H1 (cell line): ENCODE measurements around the gene LYRM7. TPM values are rescaled to one million over a fixed set of nuclear protein-coding genes. Genes with fewer than 3 reads are reported as not detected.
A peak's percentile ranks its signal among the peaks of the same experiment; 100 is the strongest.

Source experiments
- BCL11A ChIP-seq, 2 experiments: IDR thresholded peaks; one replicate each; pipeline ENCODE4 v1.6.1; 2011; ENCODE audit warnings: low read depth in 2 of 2, low read length in 2 of 2, mild to moderate bottlenecking in 2 of 2
- CHD7 ChIP-seq: fragments of 300-600 bp; sonication (generic); IDR thresholded peaks from 2 replicates; pipeline ENCODE4 v1.7.1; 2012; ENCODE audit warnings: low read length, moderate library complexity, mild to moderate bottlenecking, inconsistent platforms; ENCODE audit not compliant: insufficient replicate concordance
- JUN ChIP-seq: IDR thresholded peaks from 2 replicates; pipeline ENCODE4 v1.6.1; 2011; ENCODE audit warnings: low read depth, mild to moderate bottlenecking, improper control_type of control experiment, low read length
- NANOG ChIP-seq: IDR thresholded peaks from 2 replicates; pipeline ENCODE4 v1.6.1; 2011; ENCODE audit warnings: low read length, low read depth, mild to moderate bottlenecking, inconsistent platforms; ENCODE audit not compliant: insufficient read depth, poor library complexity, severe bottlenecking
- RBBP5 ChIP-seq: IDR thresholded peaks from 2 replicates; pipeline ENCODE4 v1.7.1; 2012; ENCODE audit warnings: low read depth, mild to moderate bottlenecking, inconsistent platforms, low read length, moderate library complexity, borderline replicate concordance
- RNF2 ChIP-seq: fragments of 200-900, 300-1000 bp; sonication (generic); IDR thresholded peaks from 2 replicates; pipeline ENCODE4 v1.7.1; 2016; ENCODE audit warnings: borderline replicate concordance, low read depth, mild to moderate bottlenecking, antibody characterized with exemption, low read length; ENCODE audit not compliant: poor library complexity, severe bottlenecking; ENCODE audit errors: missing control alignments
- SP1 ChIP-seq: IDR thresholded peaks from 2 replicates; pipeline ENCODE4 v1.6.1; 2011; ENCODE audit warnings: low read depth, low read length
- SRF ChIP-seq: IDR thresholded peaks from 2 replicates; pipeline ENCODE4 v1.6.1; 2011; ENCODE audit warnings: mild to moderate bottlenecking, low read depth, low read length, moderate library complexity
- polyA plus RNA-seq, 7 experiments: library from polyadenylated mRNA; depleted of rRNA in 3 of 7; stranded (reverse) in 5 of 7; unstranded in 2 of 7; fragments of >200 nt in 5 of 7; fragments of 200-250 nt in 2 of 7; gene quantifications; 1 replicate in 5 of 7; 2 replicates in 1 of 7; 4 replicates in 1 of 7; pipeline versions ENCODE4 v1.2.1 to v1.2.3, GENCODE V29; 2011 to 2013; ENCODE audit warnings: missing spikeins in 2 of 7, mixed read lengths in 2 of 7
- total RNA-seq: library from RNA; stranded (reverse); fragmentation: NEBNext Ultra II Directional; extraction: Animal tissue kit (Norgen Biotek cat#: 25700); gene quantifications from 2 replicates; pipeline ENCODE4 v1.2.1, GENCODE V29; 2021

LYRM7 gene
- total and polyA plus RNA-seq, 2 of the 8 experiments (the other 6 are each of a cell fraction or from before 2014, with no cell fraction given): 1.9 to 12.6 TPM

- TF ChIP-seq JUN (no peak), SRF (peak; percentile 40; the same call in 1 of the 2 replicates), NANOG (no peak), CHD7 (no peak), RNF2 (no peak), BCL11A (IDR thresholded peaks at IDR 0.05; ENCODE audit: low read depth in 2 of 2, low read length in 2 of 2) (no peak), SP1 (no peak; the same call in 1 of the 2 replicates), RBBP5 (no peak)
These were observed at the start of gene LYRM7 (continued) for GRCh38 chr5:131170540-131171275.
